ENCODE results near the gene FBXO11.

DNA sequence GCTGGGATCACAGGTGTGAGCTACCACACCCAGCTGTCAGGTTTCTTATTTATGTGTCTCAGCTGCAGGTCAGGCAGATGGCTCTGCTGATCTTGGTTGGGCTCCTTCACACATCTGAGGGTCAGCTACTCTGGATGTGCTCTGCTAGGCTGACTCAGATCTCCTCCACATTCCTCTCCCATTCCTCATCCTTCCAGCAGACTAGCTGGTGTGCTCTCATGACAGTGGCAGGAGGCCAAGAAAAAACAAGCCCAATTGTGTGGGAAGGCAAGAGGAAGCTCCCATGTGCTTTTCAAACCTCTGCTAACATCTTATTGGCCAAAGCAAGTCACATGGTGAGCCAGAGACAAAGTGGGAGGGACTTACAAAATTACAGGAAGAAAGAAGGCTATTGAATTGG, 135.1 kb downstream of the FBXO11 start:
- TF ChIP-seq CTCF (conservative IDR thresholded peaks at IDR 0.05; ENCODE audit: low read depth, low read length), result no peak
- TF ChIP-seq POLR2A (IDR thresholded peaks at IDR 0.05; ENCODE audit: low read depth, low read length), result no peak
- TF ChIP-seq, protein P1, sequence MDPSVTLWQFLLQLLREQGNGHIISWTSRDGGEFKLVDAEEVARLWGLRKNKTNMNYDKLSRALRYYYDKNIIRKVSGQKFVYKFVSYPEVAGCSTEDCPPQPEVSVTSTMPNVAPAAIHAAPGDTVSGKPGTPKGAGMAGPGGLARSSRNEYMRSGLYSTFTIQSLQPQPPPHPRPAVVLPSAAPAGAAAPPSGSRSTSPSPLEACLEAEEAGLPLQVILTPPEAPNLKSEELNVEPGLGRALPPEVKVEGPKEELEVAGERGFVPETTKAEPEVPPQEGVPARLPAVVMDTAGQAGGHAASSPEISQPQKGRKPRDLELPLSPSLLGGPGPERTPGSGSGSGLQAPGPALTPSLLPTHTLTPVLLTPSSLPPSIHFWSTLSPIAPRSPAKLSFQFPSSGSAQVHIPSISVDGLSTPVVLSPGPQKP (IDR thresholded peaks at IDR 0.05; ENCODE audit: borderline replicate concordance, low read depth, low read length), result no peak
- TF ChIP-seq BHLHE40 (IDR thresholded peaks at IDR 0.05; ENCODE audit: low read depth, low read length), result 0 out of 2 replicates have a peak, but pooled peaks have one; percentile 14
- TF ChIP-seq RFX5 (IDR thresholded peaks at IDR 0.05; ENCODE audit: low read depth, low read length), result no peak
- TF ChIP-seq RCOR1 (IDR thresholded peaks at IDR 0.05; ENCODE audit: insufficient replicate concordance, low read length), result peak; percentile 60
- no peak for TF ChIP-seq CEBPB (IDR thresholded peaks at IDR 0.05; ENCODE audit: low read depth, low read length)
- peak; percentile 1; the same call in 1 of the 2 replicates for TF ChIP-seq MAFK (IDR thresholded peaks at IDR 0.05; ENCODE audit: low read depth, low read length)
- no peak for TF ChIP-seq CHD1 (IDR thresholded peaks at IDR 0.05; ENCODE audit: low read depth, low read length)
- TF ChIP-seq RAD21 (IDR thresholded peaks at IDR 0.05; ENCODE audit: low read length), result no peak
- TF ChIP-seq MXI1 (IDR thresholded peaks at IDR 0.05; ENCODE audit: borderline replicate concordance, low read depth, low read length), result no peak
- peak; percentile 67; the same call in 1 of the 2 replicates for TF ChIP-seq FOS (IDR thresholded peaks at IDR 0.05; ENCODE audit: low read depth, low read length)
